ENCODE results near the gene B4GAT1.

B4GAT1 gene

GRCh38 chr11:66336234-66337102, 11.0 kb downstream of the B4GAT1 start, which contains the start of gene RIN1:
TSS of gene RIN1 (minus strand) at chr11:66336434. CDS start at chr11:66336402, 32 bp downstream.
- peak in 4 of 14 donors; percentile 22 to 94 (median 50) for DNase-seq

GRCh38 chr11:66335531-66336233, 11.7 kb downstream of the B4GAT1 start:
- DNase-seq: peak in 1 of 14 donors; percentile 47

DNA sequence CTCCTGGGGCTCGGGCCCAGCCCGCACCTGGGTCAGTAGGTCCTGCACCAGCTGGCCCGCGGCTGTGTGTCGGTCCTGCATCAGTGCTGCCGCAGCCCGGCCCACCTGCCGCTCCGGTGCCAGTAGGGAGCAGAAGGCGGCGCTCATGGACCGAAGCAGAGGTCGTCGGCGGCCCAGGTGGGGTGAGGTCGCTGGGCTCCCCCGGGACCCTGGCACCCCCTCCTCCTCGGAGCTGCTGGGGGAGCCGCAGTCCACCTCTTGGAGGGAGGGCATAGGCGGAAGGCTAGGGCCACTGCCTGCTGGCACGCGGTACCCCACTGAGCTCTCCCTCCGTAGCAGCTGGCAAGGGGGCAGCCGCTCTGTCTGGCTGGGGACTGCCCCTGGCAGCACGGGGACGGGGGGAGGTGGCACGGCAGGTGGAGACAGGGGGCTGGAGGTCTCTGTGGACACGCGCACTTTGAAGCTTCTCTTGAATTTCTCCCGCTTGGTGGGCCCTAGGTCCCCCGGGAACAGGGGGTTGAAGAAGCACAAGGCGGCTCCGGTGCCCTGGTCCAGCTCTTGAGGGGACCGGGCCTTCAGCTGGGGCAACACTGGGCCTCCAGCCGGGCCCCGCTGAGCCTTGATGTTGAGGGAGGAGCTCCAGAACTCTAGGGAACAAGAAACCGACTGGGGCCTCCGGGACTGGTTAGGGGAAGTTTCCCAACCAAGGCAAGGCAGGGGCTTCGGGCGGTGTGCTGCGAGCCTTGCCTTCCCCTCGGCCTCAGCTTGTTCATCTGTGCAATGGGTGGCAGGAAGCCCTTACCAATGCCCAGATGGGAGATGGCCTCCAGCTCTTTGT, 12.6 kb downstream of the B4GAT1 start:
- DNase-seq: peak in 1 of 14 donors; percentile 53

DNA sequence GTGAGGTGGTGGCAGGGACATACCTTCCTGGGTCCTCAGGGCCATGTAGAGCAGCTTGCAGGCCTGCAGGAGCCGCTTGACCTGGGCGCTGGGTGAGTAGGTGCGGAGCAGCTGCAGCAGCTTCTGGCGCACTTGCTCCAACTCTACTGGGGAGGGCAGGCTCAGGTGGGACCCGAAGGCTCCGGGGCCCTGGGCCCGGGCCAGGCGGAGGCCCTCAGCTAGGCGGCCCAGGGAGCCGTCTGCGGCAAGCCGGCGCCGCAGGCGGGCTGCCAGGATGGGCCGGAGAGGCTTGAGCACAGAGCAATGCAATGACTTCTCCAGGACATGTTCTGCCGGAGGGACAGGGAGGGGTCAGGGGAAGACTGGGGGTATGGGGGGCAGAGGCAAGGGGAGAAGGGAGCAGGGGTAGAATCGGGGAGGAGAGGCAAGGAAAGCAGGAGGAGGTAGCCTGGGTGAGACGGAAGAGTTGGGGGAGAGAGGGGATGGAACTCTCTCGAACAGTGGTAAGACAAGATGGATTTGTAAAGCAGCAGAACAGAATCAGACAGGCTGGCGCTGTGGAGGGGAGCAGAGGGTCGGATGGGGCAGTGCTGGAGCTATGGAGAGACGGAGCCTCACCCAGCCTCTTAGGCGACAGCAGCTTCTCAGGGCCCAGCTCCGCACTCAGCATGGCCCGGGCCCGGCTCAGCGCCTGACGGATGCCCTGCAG, 13.4 kb downstream of the B4GAT1 start:
- peak in 1 of 14 donors; percentile 53 for DNase-seq

DNA sequence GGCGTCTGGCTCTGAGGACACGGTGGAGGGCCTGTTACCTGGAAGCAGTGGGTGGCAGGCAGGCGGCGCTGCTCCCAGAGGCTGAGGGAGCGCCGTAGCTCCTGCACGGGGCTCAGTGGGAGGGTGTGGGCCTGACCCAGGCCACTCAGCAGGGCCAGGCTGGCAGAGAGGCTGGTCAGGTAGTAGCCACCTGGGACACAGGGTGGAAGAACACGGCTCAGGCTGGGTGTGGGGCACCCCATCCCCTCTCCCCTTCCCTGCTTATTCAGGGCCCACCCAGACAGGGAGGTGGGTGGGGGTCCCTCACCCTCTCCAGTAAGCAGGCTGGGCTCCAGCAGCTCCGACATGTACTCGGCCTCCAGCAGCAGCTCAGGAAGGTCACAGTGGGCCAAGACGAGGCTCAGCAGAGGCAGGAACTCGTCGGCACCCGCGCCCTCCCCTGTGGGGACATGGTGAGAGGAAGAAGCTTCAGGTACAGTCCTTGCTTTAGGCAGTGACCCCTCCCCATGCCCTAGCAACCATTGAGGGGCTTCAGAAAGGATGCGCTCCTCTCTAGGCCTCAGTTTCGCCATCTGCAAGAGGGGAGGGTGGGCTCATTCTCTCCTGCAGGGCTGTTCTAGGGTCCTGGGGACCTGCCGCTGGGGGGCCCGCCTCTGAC, 14.1 kb downstream of the B4GAT1 start:
- DNase-seq: no peak

DNA sequence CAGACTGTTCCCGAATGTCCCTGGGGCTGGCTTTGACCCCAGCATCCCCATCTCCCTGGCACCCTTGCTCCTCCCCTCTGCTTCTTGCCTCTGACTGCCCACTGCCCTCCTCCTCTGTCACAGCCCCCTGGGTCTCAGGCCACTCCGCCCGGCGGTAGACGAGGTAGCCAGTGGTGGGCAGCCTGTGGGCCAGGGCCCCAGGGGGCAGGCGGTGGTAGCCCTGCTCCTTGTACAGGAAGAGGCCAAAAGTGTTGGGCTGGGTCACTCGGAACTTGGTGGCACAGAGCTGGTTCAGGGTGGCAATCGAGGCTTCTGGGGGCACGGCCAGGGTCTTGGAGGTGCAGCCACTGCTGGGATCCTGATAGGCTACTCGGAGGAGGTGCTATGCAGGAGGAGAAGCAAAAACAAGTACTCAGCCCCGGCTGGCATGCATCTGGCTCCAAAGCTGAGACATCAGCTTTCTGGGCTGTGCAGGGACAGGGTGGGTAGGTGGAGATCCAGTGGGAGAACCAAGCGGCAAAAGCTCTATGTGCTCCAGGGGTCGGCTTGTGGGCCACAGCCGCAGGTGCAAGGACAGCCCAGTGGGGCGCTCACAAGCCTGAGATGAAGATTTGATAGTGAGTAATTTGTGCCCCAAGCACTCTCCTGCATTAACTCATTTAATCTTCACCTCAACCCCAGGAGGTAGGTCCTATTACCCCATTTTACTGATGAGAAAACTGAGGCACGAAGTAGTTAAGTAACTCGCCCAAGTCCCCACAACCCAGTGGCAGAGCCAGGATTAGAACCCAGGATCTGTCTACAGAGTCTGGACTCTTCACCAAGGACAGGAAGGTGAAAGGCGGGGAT, 14.8 kb downstream of the B4GAT1 start:
- DNase-seq: no peak

- DNase-seq: no peak
Measured at GRCh38 chr11:66331542-66332370, 15.7 kb downstream of the B4GAT1 start.

GRCh38 chr11:66330931-66331330, 16.5 kb downstream of the B4GAT1 start:
- DNase-seq: no peak

GRCh38 chr11:66329165-66329673, 18.2 kb downstream of the B4GAT1 start:
- no peak for DNase-seq

- DNase-seq: peak in 12 of 14 donors; percentile 11 to 70 (median 48)
Measured at GRCh38 chr11:66328302-66329144, 18.9 kb downstream of the B4GAT1 start.

DNA sequence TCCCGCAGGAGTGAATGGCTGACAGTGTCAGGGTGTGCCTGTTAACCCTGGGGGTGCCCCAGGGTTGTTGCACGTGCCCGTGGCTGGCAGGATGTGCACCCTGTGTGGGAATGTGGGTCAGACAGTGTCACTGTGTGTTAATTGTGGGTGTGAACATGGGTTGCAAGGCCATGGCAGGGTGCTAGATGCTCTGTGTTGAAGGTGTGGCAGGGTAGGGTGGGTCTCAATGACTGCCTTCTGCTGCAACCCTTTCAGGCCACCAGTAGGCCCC, 19.5 kb downstream of the B4GAT1 start:
- DNase-seq: no peak

DNA sequence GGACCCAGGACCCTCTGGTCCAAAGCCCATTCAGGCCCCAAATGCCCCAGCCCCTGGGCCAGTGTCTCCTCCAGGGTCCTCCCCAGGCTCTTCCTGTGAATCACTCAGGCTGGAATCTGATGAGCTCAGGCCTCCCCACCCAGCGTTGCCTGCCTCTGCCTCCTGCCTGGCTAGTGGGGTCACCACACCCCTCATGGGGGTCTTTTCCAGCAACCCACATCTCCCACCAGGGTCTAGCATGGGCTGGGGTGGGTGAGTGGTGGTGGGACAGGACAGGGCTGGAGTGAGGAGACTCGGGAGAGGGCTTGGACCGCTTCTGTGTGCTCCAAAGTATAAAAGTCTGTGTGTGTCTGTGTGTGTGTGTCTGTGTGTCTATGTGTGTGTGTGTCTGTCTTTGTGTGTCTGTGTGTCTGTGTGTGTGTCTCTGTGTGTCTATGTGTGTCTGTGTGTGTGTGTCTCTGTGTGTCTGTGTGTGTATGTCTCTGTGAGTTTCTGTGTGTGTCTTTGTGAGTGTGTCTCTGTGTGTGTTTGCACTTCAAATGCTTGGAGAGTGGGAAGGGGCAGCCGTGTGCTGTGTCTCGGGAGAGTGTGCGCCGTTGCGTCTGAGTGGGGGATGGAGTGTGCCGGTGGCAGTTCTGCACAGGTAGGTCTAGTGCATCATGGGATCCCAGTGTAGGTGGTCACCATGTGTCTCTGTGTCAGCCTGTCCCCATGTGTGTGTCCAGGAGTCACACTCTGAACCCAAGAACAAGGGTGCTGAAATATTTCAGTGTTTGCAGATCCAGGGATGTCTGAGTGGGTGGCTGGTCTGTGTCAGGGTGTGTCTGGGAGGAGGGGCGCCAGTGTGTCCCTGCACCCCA, 20.0 kb downstream of the B4GAT1 start:
- DNase-seq: no peak

- no peak for DNase-seq
Measured at GRCh38 chr11:66326261-66327111, 20.9 kb downstream of the B4GAT1 start.

DNA sequence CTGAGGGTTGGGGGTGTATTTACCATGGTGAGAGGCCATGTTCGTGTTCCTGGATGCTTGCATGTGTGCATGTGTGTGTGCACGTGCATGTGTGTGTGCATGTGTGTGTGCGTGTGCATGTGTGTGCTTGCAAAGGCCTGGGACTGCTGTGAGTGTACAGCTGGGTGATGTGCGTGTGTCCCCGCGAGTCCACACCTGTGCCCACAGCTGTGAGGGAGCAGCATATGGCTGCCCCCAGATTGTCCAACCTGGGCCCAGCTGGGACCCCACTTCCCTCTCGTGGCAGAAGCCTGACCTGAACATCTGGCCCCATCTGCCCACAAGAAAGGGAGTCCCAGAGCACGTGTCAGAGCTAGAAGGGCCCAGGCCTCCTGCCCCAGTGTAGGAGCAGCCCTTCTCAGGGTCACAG, 22.2 kb downstream of the B4GAT1 start:
- DNase-seq: no peak

- no peak for DNase-seq
Measured at GRCh38 chr11:66324664-66325063, 22.8 kb downstream of the B4GAT1 start.

GRCh38 chr11:66323684-66324083, 23.7 kb downstream of the B4GAT1 start:
- no peak for DNase-seq
